ENCODE results near the gene CRIP2.

The CRIP2 gene

GRCh38 chr14:105500726-105501101 lies 26.1 kb downstream of the CRIP2 start:
- DNase-seq = no peak

GRCh38 chr14:105501504-105502291 lies 27.1 kb downstream of the CRIP2 start:
- DNase-seq = no peak

GRCh38 chr14:105502446-105503295 lies 28.1 kb downstream of the CRIP2 start:
- DNase-seq = no peak

- no peak for DNase-seq
Observed at GRCh38 chr14:105503296-105503640, 28.6 kb downstream of the CRIP2 start.

- no peak for DNase-seq
Observed at GRCh38 chr14:105503935-105504692, 29.5 kb downstream of the CRIP2 start.

- DNase-seq = no peak
Observed at GRCh38 chr14:105505101-105505500, 30.5 kb downstream of the CRIP2 start.

- DNase-seq = no peak
Observed at GRCh38 chr14:105507247-105507646, 32.6 kb downstream of the CRIP2 start.

- no peak for DNase-seq
Observed at GRCh38 chr14:105508069-105508468, 33.4 kb downstream of the CRIP2 start.

GRCh38 chr14:105508601-105509000 lies 34.0 kb downstream of the CRIP2 start:
- DNase-seq = no peak

GRCh38 chr14:105517096-105517495 lies 42.5 kb downstream of the CRIP2 start:
- no peak for DNase-seq

- DNase-seq = no peak
Observed at GRCh38 chr14:105519946-105520698, 45.5 kb downstream of the CRIP2 start.

GRCh38 chr14:105525326-105525725 lies 50.7 kb downstream of the CRIP2 start:
- DNase-seq = no peak

GRCh38 chr14:105525861-105526775 lies 51.5 kb downstream of the CRIP2 start, which contains the start of gene TMEM121:
TSS of gene TMEM121 (plus strand) at chr14:105526583. CDS start at chr14:105528835, 2,252 bp downstream.
- peak; percentile 19 for DNase-seq

GRCh38 chr14:105526776-105527380 lies 52.3 kb downstream of the CRIP2 start:
- DNase-seq = no peak

- no peak for DNase-seq
Observed at GRCh38 chr14:105527381-105527825, 52.8 kb downstream of the CRIP2 start.

- DNase-seq = peak; percentile 88
Observed at GRCh38 chr14:105527826-105528585, 53.4 kb downstream of the CRIP2 start.

- no peak for DNase-seq
Observed at GRCh38 chr14:105528586-105529318, 54.1 kb downstream of the CRIP2 start.

GRCh38 chr14:105529319-105529568 lies 54.6 kb downstream of the CRIP2 start:
- no peak for DNase-seq
